Small intestine (tissue), 7 donors: ENCODE data around the gene MICA. TPM values are rescaled to one million over a fixed set of nuclear protein-coding genes. Genes with fewer than 3 reads are reported as not detected.

Experiments used
- DNase-seq, 2 donors: peaks; one replicate each; pipeline versions ENCODE4 v3.0.0 to v3.0.0-alpha.2; 2013
- FAIRE-seq: peaks from 2 replicates; lab custom pipeline; 2012; peaks lifted over from hg19 to GRCh38; lab: Jason Lieb, UNC
- H3K27ac ChIP-seq, 3 donors: one replicate each; pipeline ENCODE4 v1.5.1; 2013; ENCODE audit warnings: low read length in 2 of 3, mild to moderate bottlenecking in 2 of 3, control low read depth in 1 of 3, inconsistent platforms in 1 of 3, low read depth in 1 of 3, moderate library complexity in 1 of 3
- H3K27me3 ChIP-seq, 3 donors: one replicate each; pipeline ENCODE4 v1.6.1; 2013; ENCODE audit warnings: low read length in 3 of 3, inconsistent platforms in 1 of 3; ENCODE audit not compliant: control insufficient read depth in 3 of 3, insufficient read depth in 3 of 3
- H3K36me3 ChIP-seq, 3 donors: one replicate each; pipeline ENCODE4 v1.6.1; 2013; ENCODE audit warnings: low read length in 3 of 3, inconsistent platforms in 1 of 3, low read depth in 1 of 3, mild to moderate bottlenecking in 1 of 3, moderate library complexity in 1 of 3; ENCODE audit not compliant: control insufficient read depth in 3 of 3, insufficient read depth in 2 of 3
- H3K4me1 ChIP-seq, 3 donors: one replicate each; pipeline ENCODE4 v1.6.1; 2013; ENCODE audit warnings: low read length in 2 of 3, inconsistent platforms in 1 of 3, low read depth in 1 of 3, mild to moderate bottlenecking in 1 of 3, moderate library complexity in 1 of 3; ENCODE audit not compliant: control insufficient read depth in 3 of 3, insufficient read depth in 2 of 3
- H3K4me3 ChIP-seq, 3 donors: one replicate each; pipeline ENCODE4 v1.5.1; 2013; ENCODE audit warnings: low read length in 3 of 3, control low read depth in 1 of 3, inconsistent platforms in 1 of 3, low read depth in 1 of 3, mild to moderate bottlenecking in 1 of 3, moderate library complexity in 1 of 3
- H3K9me3 ChIP-seq, 2 donors: one replicate each; pipeline ENCODE4 v1.6.1; 2013; ENCODE audit warnings: low read depth in 1 of 2, low read length in 1 of 2; ENCODE audit not compliant: control insufficient read depth in 2 of 2, insufficient read depth in 1 of 2
- WGBS, 3 donors: extraction: QIAGEN DNeasy Blood & Tissue Kit; methylation state at CpG; one replicate each; pipeline ENCODE4 v1.1.7; 2013; 5-methylcytosine and 5-hydroxymethylcytosine counted together
- polyA plus RNA-seq, 4 donors: library from polyadenylated mRNA; stranded (reverse) in 3 of 4; unstranded in 1 of 4; fragments of 200-250 nt in 3 of 4; fragments of 120-200 nt in 1 of 4; gene quantifications; one replicate each; pipeline versions ENCODE4 v1.2.1 to v1.2.3, GENCODE V29; 2013
- donor health status: healthy with polysubstance abuse.
- donor health status: control.
- donor health status: control.
- donor health status: Bipolar disorder and iron deficiency.
- donor health status: healthy.

MICA gene
- polyA plus RNA-seq, 4 donors = 3.1 to 28.6 (median 19.3) TPM

- no peak overlapping the region for H3K27ac ChIP-seq
- peaks cover 0 to 11% (median 11%) of the 10 kb centered on the region in 3 donors for H3K4me1 ChIP-seq
- FAIRE-seq = no peak
- no peak for DNase-seq
- H3K27me3 ChIP-seq = no peaks in the 10 kb centered on the region
- no peak overlapping the region for H3K4me3 ChIP-seq
- no peaks in the 10 kb centered on the region for H3K36me3 ChIP-seq
- no peaks in the 10 kb centered on the region for H3K9me3 ChIP-seq
These were observed 27.7 kb upstream of the MICA start for GRCh38 chr6:31375699-31376098.

- Histone ChIP-seq H3K27me3 (peaks cover 0 to under 1% (median 0%) of the 10 kb centered on the region in 3 donors), H3K36me3 (no peaks in the 10 kb centered on the region), H3K9me3 (no peaks in the 10 kb centered on the region), H3K4me3 (no peak overlapping the region), H3K4me1 (peaks cover 0 to 11% (median 11%) of the 10 kb centered on the region in 3 donors), H3K27ac (peak overlapping the region in 1 of 3 donors; percentile 51)
- no peak for FAIRE-seq
- WGBS, 3 donors = 25 to 38% (median 29%) methylated on average over 4 of the region's 4 CpGs
- no peak for DNase-seq
These were observed 26.4 kb upstream of the MICA start for GRCh38 chr6:31377029-31377428.

DNA sequence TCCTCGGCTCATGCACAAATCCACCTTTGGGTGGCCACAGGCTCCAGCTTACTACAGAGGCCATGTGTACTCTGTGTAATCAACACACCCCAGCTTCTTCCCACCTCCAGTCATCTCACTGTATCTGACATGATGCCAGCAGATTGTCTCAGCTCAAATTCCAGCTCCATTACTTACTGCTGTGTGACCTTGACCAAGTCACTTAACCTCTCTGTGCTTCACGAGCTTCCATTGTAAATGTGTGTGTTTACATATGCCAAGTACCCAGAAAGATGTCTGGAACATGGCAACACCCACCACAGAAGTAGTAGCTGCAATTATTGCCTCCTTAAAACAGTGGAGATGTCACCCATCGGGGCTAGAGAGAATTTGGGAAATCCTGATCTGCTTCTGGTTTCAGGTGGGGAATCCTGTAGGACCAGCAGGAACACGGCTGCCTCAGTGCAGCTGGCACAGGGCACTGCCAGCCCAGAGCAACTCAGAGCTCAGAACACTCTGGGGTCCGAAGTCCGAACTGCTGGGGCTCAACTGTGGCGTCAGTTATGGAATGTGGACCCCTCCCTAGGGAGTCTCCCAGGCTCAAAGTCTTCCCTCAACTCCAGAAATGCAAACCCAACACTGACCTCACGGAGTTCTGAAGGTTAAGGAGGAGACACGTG, 25.2 kb upstream of the MICA start:
- H3K27ac ChIP-seq = peak overlapping the region in 2 of 3 donors; percentile 43 to 89
- H3K9me3 ChIP-seq = no peaks in the 10 kb centered on the region
- no peaks in the 10 kb centered on the region for H3K36me3 ChIP-seq
- DNase-seq (peak; percentile 81 to 99), FAIRE-seq (no peak)
- no peak overlapping the region for H3K4me3 ChIP-seq
- H3K4me1 ChIP-seq = peaks cover 0 to 11% (median 11%) of the 10 kb centered on the region in 3 donors
- WGBS, 3 donors = 14 to 44% (median 25%) methylated on average over 9 of the region's 9 CpGs
- H3K27me3 ChIP-seq = peaks cover 0 to 4% (median 0%) of the 10 kb centered on the region in 3 donors

DNA sequence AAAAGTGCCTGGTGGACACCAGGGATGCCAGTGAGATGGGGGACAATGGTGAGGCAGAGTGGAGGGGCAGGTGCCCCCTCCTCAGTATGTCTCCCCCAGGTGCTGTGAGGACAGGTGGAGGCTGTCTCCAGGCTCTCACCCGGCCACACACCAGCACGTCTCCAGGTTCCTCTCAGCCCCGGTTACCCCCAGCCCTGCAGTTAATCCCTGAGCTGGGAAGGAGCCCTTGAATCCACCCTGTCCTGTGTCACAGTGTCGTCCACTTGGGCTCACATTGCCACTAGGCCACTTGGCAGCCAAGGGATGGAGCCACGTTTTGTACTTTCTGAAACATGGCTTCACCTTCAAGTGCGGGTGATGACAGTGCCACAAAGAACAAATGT, 24.7 kb upstream of the MICA start:
- Histone ChIP-seq H3K36me3 (no peaks in the 10 kb centered on the region), H3K9me3 (no peaks in the 10 kb centered on the region), H3K4me1 (peaks cover 0 to 11% (median 11%) of the 10 kb centered on the region in 3 donors), H3K27ac (peak overlapping the region in 2 of 3 donors; percentile 1 to 84), H3K27me3 (peaks cover 0 to 4% (median 0%) of the 10 kb centered on the region in 3 donors), H3K4me3 (no peak overlapping the region)
- FAIRE-seq (no peak), DNase-seq (no peak)
- WGBS, 3 donors = 31 to 53% (median 38%) methylated on average over 6 of the region's 6 CpGs

- FAIRE-seq (no peak), DNase-seq (peak in 1 of 2 donors; percentile 87)
- no peaks in the 10 kb centered on the region for H3K9me3 ChIP-seq
- peak overlapping the region in 1 of 3 donors; percentile 84 for H3K27ac ChIP-seq
- H3K4me3 ChIP-seq = no peak overlapping the region
- peaks cover 0 to 11% (median 11%) of the 10 kb centered on the region in 3 donors for H3K4me1 ChIP-seq
- 18 to 38% (median 24%) methylated on average over 10 of the region's 10 CpGs for WGBS, 3 donors
- peaks cover 0 to 4% (median 0%) of the 10 kb centered on the region in 3 donors for H3K27me3 ChIP-seq
- H3K36me3 ChIP-seq = no peaks in the 10 kb centered on the region
These were observed 23.5 kb upstream of the MICA start for GRCh38 chr6:31379850-31380249.

DNA sequence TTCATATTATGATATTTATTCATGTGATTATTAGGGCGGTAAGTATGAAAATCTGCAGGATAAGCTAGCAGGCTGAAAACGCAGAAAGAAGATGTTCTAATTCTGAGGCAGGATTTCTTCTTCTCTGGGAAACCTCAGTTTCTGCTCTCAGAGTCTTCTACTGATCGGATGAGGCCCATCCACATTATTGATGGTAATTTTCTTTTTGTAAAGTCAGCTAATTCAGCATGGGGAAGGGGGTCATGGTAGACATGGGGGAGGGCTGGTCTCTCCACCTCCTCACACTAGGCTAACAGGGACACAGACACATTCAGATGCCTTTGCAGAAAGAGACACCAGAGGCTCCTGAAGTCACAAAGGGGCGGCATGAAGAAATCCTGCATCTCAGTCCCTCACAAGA, 21.7 kb upstream of the MICA start:
- WGBS, 3 donors = 60 to 91% (median 75%) methylated on average over 3 to 4 of the region's 4 CpGs
- Histone ChIP-seq H3K27me3 (peaks cover 0 to 8% (median 0%) of the 10 kb centered on the region in 3 donors), H3K36me3 (no peaks in the 10 kb centered on the region), H3K27ac (no peak overlapping the region), H3K4me1 (peaks cover 0 to 11% (median 11%) of the 10 kb centered on the region in 3 donors), H3K9me3 (no peaks in the 10 kb centered on the region), H3K4me3 (no peak overlapping the region)
- no peak for DNase-seq
- no peak for FAIRE-seq

GRCh38 chr6:31383149-31383548, 20.2 kb upstream of the MICA start:
- Histone ChIP-seq H3K4me3 (no peak overlapping the region), H3K27ac (no peak overlapping the region), H3K4me1 (peaks cover 0 to 9% (median 4%) of the 10 kb centered on the region in 3 donors), H3K36me3 (no peaks in the 10 kb centered on the region), H3K27me3 (peaks cover 0 to 11% (median 0%) of the 10 kb centered on the region in 3 donors), H3K9me3 (no peaks in the 10 kb centered on the region)
- 64 to 67% (median 65%) methylated on average over 5 of the region's 5 CpGs for WGBS, 3 donors
- FAIRE-seq (no peak), DNase-seq (no peak)

DNA sequence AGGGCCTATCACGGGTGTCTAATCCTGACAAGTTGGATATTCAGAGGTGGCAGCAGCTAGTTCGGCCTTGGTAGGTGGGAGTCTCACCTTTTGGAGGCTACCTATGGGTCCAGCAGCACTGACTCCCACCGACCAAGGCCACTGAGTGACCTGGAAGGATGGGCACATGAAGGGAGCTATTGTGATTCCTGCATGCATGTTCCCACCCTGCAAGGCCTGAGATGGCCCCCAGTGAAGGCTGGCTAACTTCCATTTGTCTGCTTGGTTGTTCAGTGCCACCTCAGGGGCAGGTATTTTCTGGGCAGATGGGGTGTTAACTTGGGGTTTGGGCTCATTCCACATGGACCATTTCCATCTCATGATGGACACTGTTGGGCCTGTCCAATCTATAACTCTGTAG, 18.4 kb upstream of the MICA start:
- no peaks in the 10 kb centered on the region for H3K9me3 ChIP-seq
- WGBS, 3 donors = 68 to 80% (median 68%) methylated on average over 3 of the region's 3 CpGs
- no peak for FAIRE-seq
- H3K36me3 ChIP-seq = no peaks in the 10 kb centered on the region
- H3K4me3 ChIP-seq = no peak overlapping the region
- H3K27me3 ChIP-seq = peaks cover 0 to 11% (median 0%) of the 10 kb centered on the region in 3 donors
- DNase-seq = no peak
- no peaks in the 10 kb centered on the region for H3K4me1 ChIP-seq
- no peak overlapping the region for H3K27ac ChIP-seq
